ENCODE measurements around the gene PRCD.

Gene PRCD, protein sequence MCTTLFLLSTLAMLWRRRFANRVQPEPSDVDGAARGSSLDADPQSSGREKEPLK
- total RNA-seq, result 0 to 0.39 (median 0) reads per million in 9 experiments

DNA sequence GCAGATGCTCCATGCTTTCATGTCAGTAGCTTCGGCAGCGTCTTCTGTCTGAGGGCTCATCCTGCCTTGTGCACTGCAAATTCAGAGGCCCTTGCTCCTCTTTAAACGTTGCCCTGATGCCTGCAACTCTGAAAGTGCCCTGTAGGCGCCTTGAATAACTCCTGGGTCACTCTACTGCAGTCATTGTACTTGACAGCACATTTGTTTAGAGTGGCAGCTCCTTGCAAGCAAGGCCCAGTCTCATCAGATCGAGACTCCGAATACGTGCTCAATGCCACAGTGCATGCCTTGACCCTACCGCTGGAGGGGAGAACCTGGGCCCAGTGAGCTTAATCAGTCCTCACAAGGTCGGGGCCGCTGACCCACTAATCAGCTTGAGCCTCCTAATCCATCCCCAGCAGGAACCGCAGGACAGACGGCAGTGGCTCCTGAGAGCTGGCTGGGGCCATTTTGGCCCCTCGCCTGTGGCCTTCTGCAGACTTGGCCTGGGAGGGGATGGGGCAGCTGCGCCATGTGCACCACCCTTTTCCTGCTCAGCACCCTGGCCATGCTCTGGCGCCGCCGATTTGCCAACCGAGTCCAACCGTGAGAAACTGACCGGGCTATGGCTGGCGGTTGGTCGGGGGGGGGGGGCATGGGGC lies at the start of gene PRCD:
Gene PRCD, plus strand, starts transcription at position 414 of the 641 bp plus-strand sequence. Its CDS starts 98 bp downstream, at position 512.
- Mint-ChIP-seq H3K4me1 (ENCODE audit: low read depth in 2 of 2) (peaks cover 0 to 8% of the 10 kb centered on the region in 2 donors), H3K4me3 (peak within 1 kb of the TSS; percentile 37 to 67), H3K27ac (no peak within 1 kb of the TSS)

DNA sequence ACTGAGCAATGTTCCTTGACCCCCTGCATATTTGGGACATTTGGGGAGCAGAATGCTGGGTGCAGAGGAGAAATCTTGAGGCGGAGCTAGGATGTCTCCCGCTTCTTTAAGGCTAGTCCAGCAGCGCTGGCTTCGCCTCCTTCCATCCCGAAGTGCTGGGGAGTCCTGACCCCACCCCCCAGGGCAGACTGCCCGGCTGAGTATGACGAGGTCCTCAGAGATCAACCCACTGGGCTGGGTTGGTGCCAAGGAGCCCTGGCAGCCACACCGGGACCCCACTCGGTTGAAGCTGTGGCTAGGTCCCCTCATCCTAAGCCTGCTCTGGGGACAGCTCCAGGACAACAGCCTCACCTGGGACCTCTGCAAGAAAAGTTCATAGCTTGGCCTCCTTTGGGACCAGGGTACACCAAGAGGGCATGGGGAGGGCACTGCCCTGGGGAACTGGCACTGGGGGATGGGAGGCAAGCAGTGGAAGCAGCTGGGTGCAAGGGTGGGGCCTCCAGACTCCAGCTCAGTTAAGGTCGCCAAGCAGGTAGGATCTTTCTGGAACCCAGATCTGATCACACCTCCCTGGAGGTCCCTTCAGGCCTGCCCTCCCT lies 49.6 kb upstream of the PRCD start:
- DNase-seq, result no peak
- H3K9me3 Mint-ChIP-seq, result no peaks in the 10 kb centered on the region
- H3K27ac Mint-ChIP-seq, result peak overlapping the region; percentile 95 to 98
- no peaks in the 10 kb centered on the region for H3K27me3 Mint-ChIP-seq
- no peak for ATAC-seq (replicated peaks)
- no peak overlapping the region for H3K4me3 Mint-ChIP-seq
- H3K36me3 Mint-ChIP-seq (ENCODE audit: insufficient read depth), result peaks cover 14% of the 10 kb centered on the region
- H3K4me1 Mint-ChIP-seq (ENCODE audit: low read depth in 2 of 2), result peaks cover 36 to 47% of the 10 kb centered on the region in 2 donors

More for the DNA sequence above, at the start of gene PRCD:
- no peak for ATAC-seq (replicated peaks)
- no peaks in the 10 kb centered on the region for H3K9me3 Mint-ChIP-seq
- H3K27me3 Mint-ChIP-seq, result peaks cover 48 to 73% of the 10 kb centered on the region in 2 donors
- no peaks in the 10 kb centered on the region for H3K36me3 Mint-ChIP-seq (ENCODE audit: insufficient read depth)
- no peak for DNase-seq

DNA sequence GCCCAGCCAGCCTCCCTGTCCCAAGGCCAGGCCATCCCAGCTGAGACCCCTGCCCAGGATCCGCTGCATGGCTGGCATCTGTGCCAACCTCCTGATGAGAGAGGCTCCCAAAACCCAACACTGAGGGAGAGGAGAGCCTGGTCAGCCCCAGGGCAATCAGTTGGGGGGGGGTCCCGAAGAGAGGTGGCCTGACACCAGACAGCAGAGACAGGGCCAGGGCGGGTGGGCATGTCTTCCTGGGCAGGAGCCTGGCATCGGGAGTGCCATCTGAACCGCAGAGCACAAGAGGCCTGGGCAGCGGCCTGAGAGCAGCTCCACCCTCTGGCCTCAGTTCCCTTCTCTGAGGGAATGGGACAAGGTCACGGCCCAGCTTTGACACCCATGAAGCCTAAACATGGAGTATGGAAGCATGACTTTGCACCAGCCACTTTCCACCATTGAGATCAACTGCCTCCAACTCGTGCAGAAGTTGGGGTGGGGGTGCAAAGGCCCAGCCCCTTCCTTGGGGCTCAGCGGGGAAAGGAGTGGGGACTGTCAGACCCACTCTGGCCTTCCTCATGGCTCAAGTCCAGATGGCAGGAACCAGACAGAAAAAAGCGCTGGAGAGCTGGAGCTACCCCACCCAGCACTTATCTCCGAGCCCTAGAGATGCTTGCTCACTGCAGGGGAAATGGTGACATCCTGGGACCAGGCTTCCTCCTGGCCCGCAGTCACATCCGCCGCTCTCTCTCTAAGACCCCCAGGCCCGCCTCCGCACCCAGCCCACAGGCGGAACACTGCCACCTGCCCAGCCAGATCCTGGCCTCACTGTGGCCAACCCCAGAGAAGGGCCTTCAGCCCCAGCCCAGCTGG lies 48.3 kb upstream of the PRCD start:
- DNase-seq (no peak), ATAC-seq (replicated peaks) (no peak)
- Mint-ChIP-seq H3K36me3 (ENCODE audit: insufficient read depth) (peaks cover 14% of the 10 kb centered on the region), H3K4me1 (ENCODE audit: low read depth in 2 of 2) (peaks cover 44 to 60% of the 10 kb centered on the region in 2 donors), H3K9me3 (no peaks in the 10 kb centered on the region), H3K27me3 (no peaks in the 10 kb centered on the region), H3K27ac (peak overlapping the region; percentile 95 to 98), H3K4me3 (peak overlapping the region; percentile 88 to 94)

DNA sequence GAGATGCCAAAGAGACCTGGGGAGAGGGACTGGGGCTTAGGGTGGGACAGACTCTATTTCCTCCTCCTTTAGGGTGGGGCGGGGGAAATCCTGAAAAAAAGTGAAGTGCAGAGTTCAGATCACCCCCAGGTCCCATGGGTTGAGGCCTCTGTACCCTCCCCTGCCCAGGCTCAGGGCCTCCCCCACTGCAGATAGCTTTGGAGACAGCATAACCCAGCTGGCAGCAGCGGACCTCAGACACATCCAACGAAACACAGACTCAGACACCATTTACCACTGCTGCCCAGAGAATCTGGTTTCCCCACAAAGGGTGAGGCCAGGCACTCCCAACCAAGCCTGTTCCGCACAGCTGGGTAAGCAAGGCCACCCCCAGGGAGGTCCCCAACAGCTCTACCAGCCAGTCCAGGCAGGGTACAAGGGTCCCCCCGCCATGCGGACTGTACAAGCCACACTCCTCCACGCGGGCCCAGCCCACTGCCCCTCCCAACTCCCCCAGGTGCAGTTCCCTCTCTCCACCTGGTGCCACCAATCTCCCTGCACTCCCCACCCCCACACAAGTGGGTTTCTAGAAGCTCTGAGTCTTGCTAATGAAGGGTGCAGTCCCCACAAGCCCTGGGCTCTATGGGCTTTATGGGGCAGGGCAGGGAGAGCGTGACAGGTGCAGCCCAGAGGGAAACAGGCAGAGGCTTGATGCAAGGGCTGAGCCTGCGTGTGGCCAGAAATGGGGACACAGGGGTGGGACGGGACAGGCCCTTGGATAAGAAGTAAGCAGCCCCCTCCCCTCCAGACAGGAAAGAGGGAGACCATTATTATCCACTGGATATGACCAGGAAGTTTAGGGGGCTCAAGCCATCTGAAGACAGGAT lies 47.5 kb upstream of the PRCD start:
- peaks cover 52 to 65% of the 10 kb centered on the region in 2 donors for H3K4me1 Mint-ChIP-seq (ENCODE audit: low read depth in 2 of 2)
- H3K36me3 Mint-ChIP-seq (ENCODE audit: insufficient read depth), result peaks cover 14% of the 10 kb centered on the region
- peak overlapping the region; percentile 95 to 98 for H3K27ac Mint-ChIP-seq
- no peaks in the 10 kb centered on the region for H3K9me3 Mint-ChIP-seq
- DNase-seq, result no peak
- peak; percentile 28 for ATAC-seq (replicated peaks)
- H3K4me3 Mint-ChIP-seq, result peak overlapping the region; percentile 88 to 94
- H3K27me3 Mint-ChIP-seq, result no peaks in the 10 kb centered on the region

DNA sequence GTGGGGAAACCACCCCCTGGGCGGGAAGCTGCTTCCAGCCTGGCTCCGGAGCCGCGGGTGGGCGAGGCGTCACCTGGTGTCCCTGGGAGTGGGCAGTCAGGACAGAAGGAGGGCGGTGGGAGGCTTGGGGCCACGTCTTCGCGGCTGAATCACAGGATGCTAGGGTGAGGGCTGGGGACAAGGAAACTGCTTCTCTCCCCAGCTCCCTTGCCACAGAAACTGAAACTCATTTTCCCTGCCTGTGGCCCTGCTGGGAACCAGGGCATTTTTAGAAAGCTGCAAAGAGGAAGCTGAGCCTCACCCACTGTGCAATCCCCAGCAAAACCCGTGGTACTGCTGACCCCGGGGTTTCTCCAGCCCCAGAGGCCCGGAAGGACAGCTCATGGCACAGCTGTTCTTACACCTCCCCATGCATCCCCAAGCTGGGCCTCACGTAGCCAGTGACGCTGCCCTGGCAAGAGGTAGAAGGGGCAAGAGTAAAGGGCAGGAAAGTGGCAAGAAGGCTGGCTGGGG lies 46.8 kb upstream of the PRCD start:
- Mint-ChIP-seq H3K4me1 (ENCODE audit: low read depth in 2 of 2) (peaks cover 58 to 69% of the 10 kb centered on the region in 2 donors), H3K27me3 (no peaks in the 10 kb centered on the region), H3K4me3 (peak overlapping the region; percentile 88 to 94), H3K36me3 (ENCODE audit: insufficient read depth) (peaks cover 12% of the 10 kb centered on the region), H3K27ac (peak overlapping the region; percentile 95 to 98), H3K9me3 (no peaks in the 10 kb centered on the region)
- ATAC-seq (replicated peaks) (peak; percentile 43), DNase-seq (peak in 2 of 3 experiments; percentile 26 to 27)

DNA sequence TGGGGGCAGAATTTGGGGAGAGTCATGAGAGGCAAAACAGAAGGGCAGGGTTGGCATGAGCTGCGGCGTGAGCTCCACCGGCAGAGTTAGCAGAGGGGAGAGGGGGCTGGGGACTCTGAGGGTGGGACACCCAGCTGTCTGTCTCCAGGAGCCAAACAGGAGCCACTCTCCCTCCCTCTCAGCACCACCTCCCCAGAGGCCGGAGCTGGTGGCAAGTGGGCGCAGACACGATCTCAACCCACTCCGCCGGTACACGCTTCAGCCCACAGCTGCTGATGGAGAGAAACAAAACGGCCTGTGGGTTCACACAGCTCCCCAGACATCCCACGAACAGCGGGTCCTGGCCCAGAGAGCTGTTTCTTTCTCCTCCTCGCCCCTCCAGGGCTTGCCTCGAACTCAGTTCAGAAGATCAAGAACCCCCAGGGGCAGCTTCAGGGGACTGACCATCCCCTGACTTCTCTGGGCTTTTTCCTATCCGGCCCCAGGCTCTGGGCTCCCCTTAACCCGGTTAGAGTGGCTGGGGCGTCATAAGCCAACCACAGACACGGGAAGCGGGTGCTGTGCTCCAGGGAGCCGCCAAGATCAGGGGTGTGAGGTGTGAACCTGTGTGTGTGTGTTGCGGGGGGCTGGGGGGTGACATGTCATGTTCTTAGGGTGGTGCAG lies 46.2 kb upstream of the PRCD start:
- Mint-ChIP-seq H3K4me1 (ENCODE audit: low read depth in 2 of 2) (peaks cover 64 to 75% of the 10 kb centered on the region in 2 donors), H3K27me3 (no peaks in the 10 kb centered on the region), H3K36me3 (ENCODE audit: insufficient read depth) (peaks cover 18% of the 10 kb centered on the region), H3K9me3 (no peaks in the 10 kb centered on the region), H3K4me3 (peak overlapping the region; percentile 88 to 94), H3K27ac (peak overlapping the region; percentile 95 to 98)
- DNase-seq (peak; percentile 54 to 57 (median 54)), ATAC-seq (replicated peaks) (peak; percentile 69)

DNA sequence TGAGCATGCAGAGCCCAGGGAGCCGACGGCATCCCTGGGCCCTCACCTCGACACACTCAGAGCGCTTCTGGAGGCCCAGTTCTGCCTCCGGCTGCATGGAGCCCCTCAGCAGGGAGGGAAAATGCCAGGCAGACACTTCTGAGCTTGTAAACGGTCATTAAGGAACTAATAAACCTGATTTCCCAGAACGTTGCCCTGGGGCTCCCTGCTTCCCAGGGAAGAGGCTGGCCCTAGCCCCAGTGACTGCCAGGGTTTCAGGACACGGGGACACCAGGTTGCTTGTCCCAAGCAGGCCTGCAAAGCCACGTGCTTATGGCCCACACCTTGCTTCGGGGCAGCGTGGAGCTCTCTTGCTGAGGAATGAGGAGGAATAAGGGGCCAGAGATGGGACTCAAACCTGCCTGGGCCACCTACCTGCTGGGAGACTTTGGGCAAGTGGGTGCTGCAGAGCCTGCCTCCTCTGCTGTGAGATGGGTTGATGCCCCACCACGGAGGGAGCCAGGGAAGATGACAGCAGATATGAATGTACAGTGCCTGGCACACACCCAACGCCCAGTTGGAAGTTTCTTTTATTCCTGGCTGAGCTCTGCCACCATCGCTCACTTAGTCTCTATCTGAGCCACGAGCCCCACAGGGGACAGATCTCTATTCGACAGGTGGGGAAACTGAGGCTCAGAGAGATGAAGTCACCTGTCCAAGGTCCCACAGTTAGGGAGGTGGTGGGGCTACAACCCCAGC lies 44.0 kb upstream of the PRCD start:
- H3K27me3 Mint-ChIP-seq, result no peaks in the 10 kb centered on the region
- ATAC-seq (replicated peaks) (no peak), DNase-seq (no peak)
- peaks cover 76 to 84% of the 10 kb centered on the region in 2 donors for H3K4me1 Mint-ChIP-seq (ENCODE audit: low read depth in 2 of 2)
- H3K27ac Mint-ChIP-seq, result peak overlapping the region; percentile 98 to 99
- H3K36me3 Mint-ChIP-seq (ENCODE audit: insufficient read depth), result peaks cover 26% of the 10 kb centered on the region
- no peaks in the 10 kb centered on the region for H3K9me3 Mint-ChIP-seq
- H3K4me3 Mint-ChIP-seq, result peak overlapping the region; percentile 6 to 85

DNA sequence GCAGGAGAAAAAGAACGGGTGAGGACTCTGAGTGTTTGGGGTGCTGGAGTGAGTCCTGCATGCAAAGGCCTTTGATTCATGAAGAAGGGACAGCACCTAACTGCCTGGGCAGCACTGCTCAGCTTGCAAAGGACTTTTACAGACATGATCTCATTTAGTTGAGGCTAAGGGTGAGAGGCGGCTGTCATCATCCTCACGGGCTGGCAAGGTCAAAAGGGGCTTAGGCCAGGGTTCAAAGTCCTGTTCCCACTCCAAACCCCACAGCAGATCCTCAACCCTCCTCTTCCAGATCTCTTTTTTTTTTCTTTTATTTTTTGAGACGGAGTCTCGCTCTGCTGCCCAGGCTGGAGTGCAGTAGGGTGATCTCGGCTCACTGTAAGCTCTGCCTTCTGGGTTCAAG lies 43.4 kb upstream of the PRCD start:
- Mint-ChIP-seq H3K27ac (peak overlapping the region; percentile 98 to 99), H3K4me3 (peak overlapping the region; percentile 85 to 95), H3K9me3 (no peaks in the 10 kb centered on the region), H3K4me1 (ENCODE audit: low read depth in 2 of 2) (peaks cover 78 to 82% of the 10 kb centered on the region in 2 donors), H3K27me3 (no peaks in the 10 kb centered on the region), H3K36me3 (ENCODE audit: insufficient read depth) (peaks cover 26% of the 10 kb centered on the region)
- ATAC-seq (replicated peaks), result no peak
- no peak for DNase-seq

DNA sequence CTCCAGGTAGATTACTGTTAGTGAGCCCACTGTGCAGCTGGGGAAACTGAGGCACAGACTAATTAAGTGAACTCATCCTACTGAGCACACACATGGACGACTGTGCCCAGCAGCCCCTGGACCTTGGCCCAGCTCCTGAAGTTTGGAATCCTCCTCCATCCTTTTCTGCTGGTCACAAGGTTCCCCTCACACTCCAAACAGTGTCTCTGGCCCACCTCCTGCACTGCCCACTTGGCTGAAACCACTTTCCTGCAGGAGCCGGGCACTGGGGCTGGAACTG lies 42.2 kb upstream of the PRCD start:
- Mint-ChIP-seq H3K4me1 (ENCODE audit: low read depth in 2 of 2) (peaks cover 79 to 81% of the 10 kb centered on the region in 2 donors), H3K27ac (peak overlapping the region; percentile 98 to 99), H3K9me3 (no peaks in the 10 kb centered on the region), H3K36me3 (ENCODE audit: insufficient read depth) (peaks cover 32% of the 10 kb centered on the region), H3K27me3 (no peaks in the 10 kb centered on the region), H3K4me3 (peak overlapping the region; percentile 85 to 95)
- no peak for ATAC-seq (replicated peaks)
- DNase-seq, result no peak

DNA sequence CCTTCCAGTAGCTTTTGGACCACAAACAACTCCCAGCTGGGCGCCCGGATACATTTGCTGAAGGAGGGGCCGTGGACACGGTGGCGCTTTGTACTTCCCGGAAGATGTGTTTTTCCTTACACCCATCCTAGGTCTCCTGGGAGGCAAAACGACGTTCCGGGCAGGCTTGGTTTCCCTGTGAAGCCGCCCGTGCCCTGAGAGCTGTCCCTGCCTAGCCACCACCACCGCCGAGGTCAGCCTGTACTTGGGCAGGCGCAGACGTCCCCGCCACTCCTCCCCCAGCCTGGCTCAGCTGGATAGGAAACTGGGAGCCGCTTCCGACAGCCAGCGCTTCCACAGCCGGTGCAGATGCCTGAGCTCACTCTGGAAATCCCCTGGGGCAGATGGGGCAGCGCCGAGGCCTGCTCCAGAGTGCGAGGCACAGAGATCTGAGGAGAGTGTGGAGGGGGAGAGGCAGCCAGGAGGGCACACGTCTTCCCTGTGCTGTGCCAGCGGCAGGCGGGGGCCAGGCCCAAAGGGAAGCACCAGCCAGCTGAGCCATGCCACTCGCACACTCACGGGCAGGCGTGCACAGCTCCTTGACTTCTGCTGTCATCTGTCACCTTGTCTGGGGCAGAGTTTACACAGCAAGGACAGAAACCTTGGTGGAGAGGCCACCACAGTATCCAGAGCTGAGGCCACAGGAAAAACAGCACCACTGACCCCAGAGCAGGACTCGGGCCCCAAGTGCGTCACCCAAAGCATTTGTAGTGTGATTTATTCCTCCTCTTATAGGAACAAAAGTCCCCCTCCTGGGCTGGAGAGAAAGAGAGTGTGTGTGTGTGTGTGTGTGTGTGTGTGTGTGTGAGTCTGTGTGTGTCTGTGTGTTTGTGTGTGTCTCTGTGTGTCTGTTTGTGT lies 41.6 kb upstream of the PRCD start:
- DNase-seq (no peak), ATAC-seq (replicated peaks) (no peak)
- Mint-ChIP-seq H3K9me3 (no peaks in the 10 kb centered on the region), H3K27ac (peak overlapping the region; percentile 97 to 99), H3K27me3 (no peaks in the 10 kb centered on the region), H3K4me1 (ENCODE audit: low read depth in 2 of 2) (peaks cover 76 to 79% of the 10 kb centered on the region in 2 donors), H3K4me3 (peak overlapping the region; percentile 85 to 95), H3K36me3 (ENCODE audit: insufficient read depth) (peaks cover 32% of the 10 kb centered on the region)

DNA sequence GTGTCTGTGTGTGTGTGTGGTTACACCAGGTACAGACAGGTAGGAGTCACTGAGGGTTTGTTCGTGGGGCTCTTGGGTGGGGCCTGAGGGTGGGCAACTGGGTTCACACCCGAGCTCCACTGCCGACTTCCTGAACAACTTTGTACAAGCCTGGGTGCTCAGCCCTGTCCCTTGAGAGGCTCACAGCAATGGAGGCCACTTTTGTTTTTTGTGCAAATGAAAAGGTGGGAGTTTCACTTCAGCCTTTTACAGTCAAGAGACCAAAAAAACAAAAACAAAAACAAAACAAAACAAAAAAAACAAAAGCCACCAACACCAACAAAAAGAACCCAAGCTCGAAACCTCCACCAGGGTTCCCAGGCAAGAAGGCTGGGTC lies 41.0 kb upstream of the PRCD start:
- peak; percentile 13 for ATAC-seq (replicated peaks)
- Mint-ChIP-seq H3K4me3 (peak overlapping the region; percentile 85 to 95), H3K9me3 (no peaks in the 10 kb centered on the region), H3K27ac (peak overlapping the region; percentile 97 to 99), H3K36me3 (ENCODE audit: insufficient read depth) (peaks cover 29% of the 10 kb centered on the region), H3K4me1 (ENCODE audit: low read depth in 2 of 2) (peaks cover 69 to 73% of the 10 kb centered on the region in 2 donors), H3K27me3 (no peaks in the 10 kb centered on the region)
- no peak for DNase-seq
